ENCODE measurements around the gene CPNE5.

The CPNE5 gene

GRCh38 chr6:36751833-36752186 lies 87.4 kb downstream of the CPNE5 start:
- no peak overlapping the region for H3K9ac ChIP-seq (ENCODE audit: low read length)
- H3K9me3 ChIP-seq (ENCODE audit: control insufficient read depth, low read length), result no peaks in the 10 kb centered on the region
- peaks cover 68% of the 10 kb centered on the region for H3K4me1 ChIP-seq (ENCODE audit: control insufficient read depth, insufficient read depth, low read length)
- H3K27me3 ChIP-seq (ENCODE audit: control insufficient read depth, insufficient read depth, low read length), result no peaks in the 10 kb centered on the region
- H3K36me3 ChIP-seq (ENCODE audit: control insufficient read depth, insufficient read depth, low read length), result no peaks in the 10 kb centered on the region
- H3K4me3 ChIP-seq (ENCODE audit: low read length), result no peak overlapping the region

GRCh38 chr6:36751091-36751490 lies 88.2 kb downstream of the CPNE5 start:
- Histone ChIP-seq H3K4me1 (ENCODE audit: control insufficient read depth, insufficient read depth, low read length) (peaks cover 61% of the 10 kb centered on the region), H3K9me3 (ENCODE audit: control insufficient read depth, low read length) (no peaks in the 10 kb centered on the region), H3K9ac (ENCODE audit: low read length) (no peak overlapping the region), H3K4me3 (ENCODE audit: low read length) (no peak overlapping the region), H3K27me3 (ENCODE audit: control insufficient read depth, insufficient read depth, low read length) (no peaks in the 10 kb centered on the region), H3K36me3 (ENCODE audit: control insufficient read depth, insufficient read depth, low read length) (no peaks in the 10 kb centered on the region)

GRCh38 chr6:36749829-36750489 lies 89.3 kb downstream of the CPNE5 start:
- no peaks in the 10 kb centered on the region for H3K36me3 ChIP-seq (ENCODE audit: control insufficient read depth, insufficient read depth, low read length)
- H3K27me3 ChIP-seq (ENCODE audit: control insufficient read depth, insufficient read depth, low read length), result no peaks in the 10 kb centered on the region
- H3K9ac ChIP-seq (ENCODE audit: low read length), result no peak overlapping the region
- no peak overlapping the region for H3K4me3 ChIP-seq (ENCODE audit: low read length)
- H3K4me1 ChIP-seq (ENCODE audit: control insufficient read depth, insufficient read depth, low read length), result peaks cover 56% of the 10 kb centered on the region
- H3K9me3 ChIP-seq (ENCODE audit: control insufficient read depth, low read length), result no peaks in the 10 kb centered on the region

- Histone ChIP-seq H3K4me1 (ENCODE audit: control insufficient read depth, insufficient read depth, low read length) (peaks cover 58% of the 10 kb centered on the region), H3K9me3 (ENCODE audit: control insufficient read depth, low read length) (no peaks in the 10 kb centered on the region), H3K27me3 (ENCODE audit: control insufficient read depth, insufficient read depth, low read length) (no peaks in the 10 kb centered on the region), H3K4me3 (ENCODE audit: low read length) (no peak overlapping the region), H3K36me3 (ENCODE audit: control insufficient read depth, insufficient read depth, low read length) (no peaks in the 10 kb centered on the region), H3K9ac (ENCODE audit: low read length) (no peak overlapping the region)
These were observed 93.0 kb downstream of the CPNE5 start for GRCh38 chr6:36746251-36746650.

GRCh38 chr6:36745836-36746235 lies 93.4 kb downstream of the CPNE5 start:
- H3K4me3 ChIP-seq (ENCODE audit: low read length), result no peak overlapping the region
- no peaks in the 10 kb centered on the region for H3K9me3 ChIP-seq (ENCODE audit: control insufficient read depth, low read length)
- no peak overlapping the region for H3K9ac ChIP-seq (ENCODE audit: low read length)
- no peaks in the 10 kb centered on the region for H3K27me3 ChIP-seq (ENCODE audit: control insufficient read depth, insufficient read depth, low read length)
- H3K36me3 ChIP-seq (ENCODE audit: control insufficient read depth, insufficient read depth, low read length), result no peaks in the 10 kb centered on the region
- peaks cover 54% of the 10 kb centered on the region for H3K4me1 ChIP-seq (ENCODE audit: control insufficient read depth, insufficient read depth, low read length)

- H3K27me3 ChIP-seq (ENCODE audit: control insufficient read depth, insufficient read depth, low read length), result no peaks in the 10 kb centered on the region
- no peak overlapping the region for H3K4me3 ChIP-seq (ENCODE audit: low read length)
- no peaks in the 10 kb centered on the region for H3K36me3 ChIP-seq (ENCODE audit: control insufficient read depth, insufficient read depth, low read length)
- peak overlapping the region; percentile 6 for H3K9ac ChIP-seq (ENCODE audit: low read length)
- H3K4me1 ChIP-seq (ENCODE audit: control insufficient read depth, insufficient read depth, low read length), result peaks cover 51% of the 10 kb centered on the region
- no peaks in the 10 kb centered on the region for H3K9me3 ChIP-seq (ENCODE audit: control insufficient read depth, low read length)
These were observed 94.0 kb downstream of the CPNE5 start for GRCh38 chr6:36745283-36745682.

GRCh38 chr6:36744304-36744673 lies 95.0 kb downstream of the CPNE5 start:
- H3K9ac ChIP-seq (ENCODE audit: low read length), result peak overlapping the region; percentile 1
- peak overlapping the region; percentile 26 for H3K4me3 ChIP-seq (ENCODE audit: low read length)
- no peaks in the 10 kb centered on the region for H3K27me3 ChIP-seq (ENCODE audit: control insufficient read depth, insufficient read depth, low read length)
- H3K9me3 ChIP-seq (ENCODE audit: control insufficient read depth, low read length), result no peaks in the 10 kb centered on the region
- H3K36me3 ChIP-seq (ENCODE audit: control insufficient read depth, insufficient read depth, low read length), result no peaks in the 10 kb centered on the region
- H3K4me1 ChIP-seq (ENCODE audit: control insufficient read depth, insufficient read depth, low read length), result peaks cover 44% of the 10 kb centered on the region

- H3K27me3 ChIP-seq (ENCODE audit: control insufficient read depth, insufficient read depth, low read length), result no peaks in the 10 kb centered on the region
- H3K4me3 ChIP-seq (ENCODE audit: low read length), result peak overlapping the region; percentile 44
- H3K9ac ChIP-seq (ENCODE audit: low read length), result peak overlapping the region; percentile 42
- no peaks in the 10 kb centered on the region for H3K9me3 ChIP-seq (ENCODE audit: control insufficient read depth, low read length)
- no peaks in the 10 kb centered on the region for H3K36me3 ChIP-seq (ENCODE audit: control insufficient read depth, insufficient read depth, low read length)
- peaks cover 41% of the 10 kb centered on the region for H3K4me1 ChIP-seq (ENCODE audit: control insufficient read depth, insufficient read depth, low read length)
These were observed 95.5 kb downstream of the CPNE5 start for GRCh38 chr6:36743538-36744303.

GRCh38 chr6:36743032-36743431 lies 96.2 kb downstream of the CPNE5 start:
- H3K9me3 ChIP-seq (ENCODE audit: control insufficient read depth, low read length), result no peaks in the 10 kb centered on the region
- H3K4me3 ChIP-seq (ENCODE audit: low read length), result peak overlapping the region; percentile 44
- no peaks in the 10 kb centered on the region for H3K36me3 ChIP-seq (ENCODE audit: control insufficient read depth, insufficient read depth, low read length)
- H3K9ac ChIP-seq (ENCODE audit: low read length), result peak overlapping the region; percentile 42
- no peaks in the 10 kb centered on the region for H3K27me3 ChIP-seq (ENCODE audit: control insufficient read depth, insufficient read depth, low read length)
- H3K4me1 ChIP-seq (ENCODE audit: control insufficient read depth, insufficient read depth, low read length), result peaks cover 41% of the 10 kb centered on the region

- Histone ChIP-seq H3K9ac (ENCODE audit: low read length) (no peak overlapping the region), H3K4me3 (ENCODE audit: low read length) (no peak overlapping the region), H3K9me3 (ENCODE audit: control insufficient read depth, low read length) (no peaks in the 10 kb centered on the region), H3K27me3 (ENCODE audit: control insufficient read depth, insufficient read depth, low read length) (no peaks in the 10 kb centered on the region), H3K36me3 (ENCODE audit: control insufficient read depth, insufficient read depth, low read length) (no peaks in the 10 kb centered on the region), H3K4me1 (ENCODE audit: control insufficient read depth, insufficient read depth, low read length) (peaks cover 41% of the 10 kb centered on the region)
These were observed 97.1 kb downstream of the CPNE5 start for GRCh38 chr6:36742146-36742545.

GRCh38 chr6:36740818-36741179 lies 98.4 kb downstream of the CPNE5 start:
- Histone ChIP-seq H3K36me3 (ENCODE audit: control insufficient read depth, insufficient read depth, low read length) (no peaks in the 10 kb centered on the region), H3K4me1 (ENCODE audit: control insufficient read depth, insufficient read depth, low read length) (peaks cover 46% of the 10 kb centered on the region), H3K9me3 (ENCODE audit: control insufficient read depth, low read length) (no peaks in the 10 kb centered on the region), H3K4me3 (ENCODE audit: low read length) (no peak overlapping the region), H3K9ac (ENCODE audit: low read length) (no peak overlapping the region), H3K27me3 (ENCODE audit: control insufficient read depth, insufficient read depth, low read length) (no peaks in the 10 kb centered on the region)

- no peaks in the 10 kb centered on the region for H3K27me3 ChIP-seq (ENCODE audit: control insufficient read depth, insufficient read depth, low read length)
- H3K4me1 ChIP-seq (ENCODE audit: control insufficient read depth, insufficient read depth, low read length), result peaks cover 47% of the 10 kb centered on the region
These were observed 99.1 kb downstream of the CPNE5 start for GRCh38 chr6:36739947-36740817.

More at GRCh38 chr6:36739947-36740817, 99.1 kb downstream of the CPNE5 start:
- Histone ChIP-seq H3K9ac (ENCODE audit: low read length) (no peak overlapping the region), H3K9me3 (ENCODE audit: control insufficient read depth, low read length) (no peaks in the 10 kb centered on the region), H3K36me3 (ENCODE audit: control insufficient read depth, insufficient read depth, low read length) (no peaks in the 10 kb centered on the region), H3K4me3 (ENCODE audit: low read length) (no peak overlapping the region)
